ENCODE data around the gene VN1R5. TPM values are rescaled to one million over a fixed set of nuclear protein-coding genes. Genes with fewer than 3 reads are reported as not detected.

Gene VN1R5
- total RNA-seq, 4 donors from 2014 or later = not detected

GRCh38 chr1:247224822-247225221, 31.1 kb upstream of the VN1R5 start:
- no peaks in the 10 kb centered on the region for H3K4me1 ChIP-seq

GRCh38 chr1:247228133-247228532, 27.7 kb upstream of the VN1R5 start:
- Histone ChIP-seq H3K36me3 (no peaks in the 10 kb centered on the region), H3K4me3 (no peak overlapping the region), H3K27me3 (no peaks in the 10 kb centered on the region), H3K27ac (no peak overlapping the region), H3K9me3 (peaks cover 9% of the 10 kb centered on the region), H3K4me1 (no peaks in the 10 kb centered on the region)
- WGBS = 63% methylated on average over 3 of the region's 3 CpGs
- TF ChIP-seq POLR2A (IDR thresholded peaks at IDR 0.05) = no peak
- TF ChIP-seq CTCF (IDR thresholded peaks at IDR 0.05) = no peak
- TF ChIP-seq EP300 (IDR thresholded peaks at IDR 0.05) = no peak
- no peak for TF ChIP-seq POLR2AphosphoS5 (IDR thresholded peaks at IDR 0.05)
- no peak for DNase-seq (ENCODE audit: low spot score in 2 of 2)

More at GRCh38 chr1:247224822-247225221, 31.1 kb upstream of the VN1R5 start:
- Histone ChIP-seq H3K27me3 (no peaks in the 10 kb centered on the region), H3K4me3 (no peak overlapping the region), H3K9me3 (peaks cover 9% of the 10 kb centered on the region), H3K36me3 (no peaks in the 10 kb centered on the region), H3K27ac (no peak overlapping the region)
- TF ChIP-seq CTCF (IDR thresholded peaks at IDR 0.05) (no peak), POLR2AphosphoS5 (IDR thresholded peaks at IDR 0.05) (no peak), EP300 (IDR thresholded peaks at IDR 0.05) (no peak), POLR2A (IDR thresholded peaks at IDR 0.05) (no peak)
- DNase-seq (ENCODE audit: low spot score in 2 of 2) = no peak

GRCh38 chr1:247241691-247242090, 14.2 kb upstream of the VN1R5 start:
- no peaks in the 10 kb centered on the region for H3K27me3 ChIP-seq
- no peak overlapping the region for H3K4me3 ChIP-seq
- no peaks in the 10 kb centered on the region for H3K4me1 ChIP-seq
- H3K36me3 ChIP-seq = no peaks in the 10 kb centered on the region
- 72% methylated on average over 2 of the region's 2 CpGs for WGBS
- no peak for TF ChIP-seq EP300 (IDR thresholded peaks at IDR 0.05)
- TF ChIP-seq POLR2A (IDR thresholded peaks at IDR 0.05) = no peak
- no peak for TF ChIP-seq CTCF (IDR thresholded peaks at IDR 0.05)
- no peak for TF ChIP-seq POLR2AphosphoS5 (IDR thresholded peaks at IDR 0.05)
- no peak overlapping the region for H3K27ac ChIP-seq
- H3K9me3 ChIP-seq = peaks cover 4% of the 10 kb centered on the region
- DNase-seq (ENCODE audit: low spot score in 2 of 2) = no peak

GRCh38 chr1:247243524-247244137, 12.2 kb upstream of the VN1R5 start:
- TF ChIP-seq EP300 (IDR thresholded peaks at IDR 0.05) = no peak
- no peak for TF ChIP-seq CTCF (IDR thresholded peaks at IDR 0.05)
- TF ChIP-seq POLR2A (IDR thresholded peaks at IDR 0.05) = no peak
- TF ChIP-seq POLR2AphosphoS5 (IDR thresholded peaks at IDR 0.05) = no peak
- Histone ChIP-seq H3K4me1 (no peaks in the 10 kb centered on the region), H3K27ac (no peak overlapping the region), H3K9me3 (peaks cover 14% of the 10 kb centered on the region), H3K27me3 (no peaks in the 10 kb centered on the region), H3K36me3 (no peaks in the 10 kb centered on the region), H3K4me3 (no peak overlapping the region)
- no peak for DNase-seq (ENCODE audit: low spot score in 2 of 2)
- 91% methylated on average over 12 of the region's 12 CpGs for WGBS

GRCh38 chr1:247246325-247247115, 9.4 kb upstream of the VN1R5 start:
- Histone ChIP-seq H3K9me3 (peaks cover 15% of the 10 kb centered on the region), H3K4me3 (no peak overlapping the region), H3K4me1 (no peaks in the 10 kb centered on the region), H3K27ac (no peak overlapping the region), H3K36me3 (no peaks in the 10 kb centered on the region), H3K27me3 (no peaks in the 10 kb centered on the region)
- no peak for DNase-seq (ENCODE audit: low spot score in 2 of 2)
- no peak for TF ChIP-seq EP300 (IDR thresholded peaks at IDR 0.05)
- no peak for TF ChIP-seq POLR2A (IDR thresholded peaks at IDR 0.05)
- no peak for TF ChIP-seq POLR2AphosphoS5 (IDR thresholded peaks at IDR 0.05)
- TF ChIP-seq CTCF (IDR thresholded peaks at IDR 0.05) = no peak

All from suprapubic skin (tissue), 4 donors.